Stomach smooth muscle (tissue), 2 donors: ENCODE data around the gene TGFBR1.

Experiments used
- H3K27ac ChIP-seq: one replicate; pipeline ENCODE4 v1.7.0; 2013; ENCODE audit warnings: mild to moderate bottlenecking, low read length, inconsistent platforms
- H3K27me3 ChIP-seq, 2 donors: one replicate each; pipeline ENCODE4 v1.7.0; 2013; ENCODE audit warnings: low read length in 2 of 2; ENCODE audit not compliant: insufficient read depth in 2 of 2, control insufficient read depth in 1 of 2
- H3K36me3 ChIP-seq, 2 donors: one replicate each; pipeline ENCODE4 v1.7.0; 2013; ENCODE audit warnings: low read length in 2 of 2; ENCODE audit not compliant: control insufficient read depth in 2 of 2, insufficient read depth in 2 of 2
- H3K4me1 ChIP-seq: one replicate; pipeline ENCODE4 v1.7.0; 2013; ENCODE audit warnings: low read length; ENCODE audit not compliant: control insufficient read depth, insufficient read depth
- H3K4me3 ChIP-seq, 2 donors: one replicate each; pipeline ENCODE4 v1.7.0; 2013; ENCODE audit warnings: low read length in 2 of 2
- H3K9ac ChIP-seq, 2 donors: one replicate each; pipeline ENCODE4 v1.7.0; 2013; ENCODE audit warnings: low read length in 2 of 2, mild to moderate bottlenecking in 1 of 2
- H3K9me3 ChIP-seq, 2 donors: one replicate each; pipeline ENCODE4 v1.7.0; 2013; ENCODE audit warnings: low read length in 2 of 2; ENCODE audit not compliant: control insufficient read depth in 2 of 2
- donor health status: healthy.
- donor health status: Pancreatic carcinoma.

The TGFBR1 gene

GRCh38 chr9:99150451-99151171, 45.7 kb downstream of the TGFBR1 start:
- H3K36me3 ChIP-seq: peaks cover 26 to 33% of the 10 kb centered on the region in 2 donors
- H3K27ac ChIP-seq: no peak overlapping the region
- no peaks in the 10 kb centered on the region for H3K4me1 ChIP-seq
- H3K9me3 ChIP-seq: no peaks in the 10 kb centered on the region
- H3K9ac ChIP-seq: no peak overlapping the region
- H3K4me3 ChIP-seq: no peak overlapping the region
- no peaks in the 10 kb centered on the region for H3K27me3 ChIP-seq

GRCh38 chr9:99154356-99154755, 49.4 kb downstream of the TGFBR1 start:
- Histone ChIP-seq H3K27ac (no peak overlapping the region), H3K4me3 (no peak overlapping the region), H3K9me3 (no peaks in the 10 kb centered on the region), H3K9ac (no peak overlapping the region), H3K36me3 (peaks cover 0 to 4% of the 10 kb centered on the region in 2 donors), H3K27me3 (no peaks in the 10 kb centered on the region), H3K4me1 (no peaks in the 10 kb centered on the region)

- H3K9ac ChIP-seq: no peak overlapping the region
- H3K4me1 ChIP-seq: no peaks in the 10 kb centered on the region
- no peak overlapping the region for H3K27ac ChIP-seq
- H3K4me3 ChIP-seq: no peak overlapping the region
- H3K27me3 ChIP-seq: no peaks in the 10 kb centered on the region
- no peaks in the 10 kb centered on the region for H3K9me3 ChIP-seq
- H3K36me3 ChIP-seq: no peaks in the 10 kb centered on the region
These were observed 50.8 kb downstream of the TGFBR1 start for GRCh38 chr9:99155736-99156135.

GRCh38 chr9:99158629-99159028, 53.7 kb downstream of the TGFBR1 start:
- Histone ChIP-seq H3K4me3 (no peak overlapping the region), H3K9ac (no peak overlapping the region), H3K27ac (no peak overlapping the region), H3K27me3 (no peaks in the 10 kb centered on the region), H3K4me1 (no peaks in the 10 kb centered on the region), H3K36me3 (no peaks in the 10 kb centered on the region), H3K9me3 (no peaks in the 10 kb centered on the region)

- H3K27me3 ChIP-seq: no peaks in the 10 kb centered on the region
- H3K4me3 ChIP-seq: no peak overlapping the region
- no peaks in the 10 kb centered on the region for H3K9me3 ChIP-seq
- H3K9ac ChIP-seq: no peak overlapping the region
- no peak overlapping the region for H3K27ac ChIP-seq
- no peaks in the 10 kb centered on the region for H3K36me3 ChIP-seq
- H3K4me1 ChIP-seq: no peaks in the 10 kb centered on the region
These were observed 55.3 kb downstream of the TGFBR1 start for GRCh38 chr9:99160173-99160572.

- Histone ChIP-seq H3K9ac (no peak overlapping the region), H3K9me3 (no peaks in the 10 kb centered on the region), H3K27ac (no peak overlapping the region), H3K27me3 (peaks cover 0 to 2% of the 10 kb centered on the region in 2 donors), H3K4me3 (no peak overlapping the region), H3K36me3 (no peaks in the 10 kb centered on the region), H3K4me1 (no peaks in the 10 kb centered on the region)
These were observed 57.9 kb downstream of the TGFBR1 start for GRCh38 chr9:99162759-99163364.

- H3K4me3 ChIP-seq: no peak overlapping the region
- H3K4me1 ChIP-seq: no peaks in the 10 kb centered on the region
- no peaks in the 10 kb centered on the region for H3K36me3 ChIP-seq
- peaks cover 0 to 11% of the 10 kb centered on the region in 2 donors for H3K27me3 ChIP-seq
- H3K27ac ChIP-seq: no peak overlapping the region
- no peak overlapping the region for H3K9ac ChIP-seq
- H3K9me3 ChIP-seq: no peaks in the 10 kb centered on the region
These were observed 61.2 kb downstream of the TGFBR1 start for GRCh38 chr9:99166149-99166548.

- Histone ChIP-seq H3K4me1 (no peaks in the 10 kb centered on the region), H3K9ac (no peak overlapping the region), H3K36me3 (no peaks in the 10 kb centered on the region), H3K9me3 (no peaks in the 10 kb centered on the region), H3K4me3 (no peak overlapping the region), H3K27ac (no peak overlapping the region), H3K27me3 (peaks cover 0 to 13% of the 10 kb centered on the region in 2 donors)
These were observed 62.2 kb downstream of the TGFBR1 start for GRCh38 chr9:99167119-99167518.

- Histone ChIP-seq H3K9ac (no peak overlapping the region), H3K36me3 (no peaks in the 10 kb centered on the region), H3K9me3 (no peaks in the 10 kb centered on the region), H3K4me1 (no peaks in the 10 kb centered on the region), H3K27ac (no peak overlapping the region), H3K27me3 (peaks cover 0 to 16% of the 10 kb centered on the region in 2 donors), H3K4me3 (no peak overlapping the region)
These were observed 62.8 kb downstream of the TGFBR1 start for GRCh38 chr9:99167694-99168093.

- H3K9ac ChIP-seq: no peak overlapping the region
- H3K4me3 ChIP-seq: no peak overlapping the region
- no peaks in the 10 kb centered on the region for H3K9me3 ChIP-seq
- H3K27ac ChIP-seq: no peak overlapping the region
- peaks cover 0 to 16% of the 10 kb centered on the region in 2 donors for H3K27me3 ChIP-seq
- H3K36me3 ChIP-seq: no peaks in the 10 kb centered on the region
- H3K4me1 ChIP-seq: no peaks in the 10 kb centered on the region
These were observed 64.2 kb downstream of the TGFBR1 start for GRCh38 chr9:99169086-99169485.
